PFSK-1 (cell line): Measurements from ENCODE around the gene PRKAR1B.

Experiments
- FOXP2 ChIP-seq: optimal IDR thresholded peaks from 2 replicates; pipeline ENCODE3; 2011; ENCODE audit warnings: borderline replicate concordance, control low read depth, inconsistent platforms; ENCODE audit not compliant: insufficient read depth; ENCODE audit errors: extremely low read length, extremely low read depth
- POLR2AphosphoS5 ChIP-seq: IDR thresholded peaks from 2 replicates; pipeline ENCODE4 v1.6.1; 2012; ENCODE audit warnings: low read depth, mild to moderate bottlenecking, control low read depth, low read length, moderate library complexity
- SIN3A ChIP-seq: IDR thresholded peaks from 2 replicates; pipeline ENCODE4 v1.6.1; 2012; ENCODE audit warnings: mild to moderate bottlenecking, low read length, moderate library complexity, borderline replicate concordance; ENCODE audit not compliant: insufficient read depth
- TAF1 ChIP-seq: IDR thresholded peaks from 2 replicates; pipeline ENCODE4 v1.6.1; 2012; ENCODE audit warnings: low read length, control low read depth, borderline replicate concordance; ENCODE audit not compliant: insufficient read depth
- TF ChIP-seq, protein P1 (sequence below), 2 experiments: IDR thresholded peaks; 2 replicates each; pipeline versions ENCODE4 v1.6.1 to v1.8.0; 2011 to 2012; ENCODE audit warnings: low read depth in 2 of 2, low read length in 2 of 2, control low read depth in 1 of 2, inconsistent platforms in 1 of 2, mild to moderate bottlenecking in 1 of 2, moderate library complexity in 1 of 2; ENCODE audit not compliant: insufficient read depth in 1 of 2

The PRKAR1B gene

DNA sequence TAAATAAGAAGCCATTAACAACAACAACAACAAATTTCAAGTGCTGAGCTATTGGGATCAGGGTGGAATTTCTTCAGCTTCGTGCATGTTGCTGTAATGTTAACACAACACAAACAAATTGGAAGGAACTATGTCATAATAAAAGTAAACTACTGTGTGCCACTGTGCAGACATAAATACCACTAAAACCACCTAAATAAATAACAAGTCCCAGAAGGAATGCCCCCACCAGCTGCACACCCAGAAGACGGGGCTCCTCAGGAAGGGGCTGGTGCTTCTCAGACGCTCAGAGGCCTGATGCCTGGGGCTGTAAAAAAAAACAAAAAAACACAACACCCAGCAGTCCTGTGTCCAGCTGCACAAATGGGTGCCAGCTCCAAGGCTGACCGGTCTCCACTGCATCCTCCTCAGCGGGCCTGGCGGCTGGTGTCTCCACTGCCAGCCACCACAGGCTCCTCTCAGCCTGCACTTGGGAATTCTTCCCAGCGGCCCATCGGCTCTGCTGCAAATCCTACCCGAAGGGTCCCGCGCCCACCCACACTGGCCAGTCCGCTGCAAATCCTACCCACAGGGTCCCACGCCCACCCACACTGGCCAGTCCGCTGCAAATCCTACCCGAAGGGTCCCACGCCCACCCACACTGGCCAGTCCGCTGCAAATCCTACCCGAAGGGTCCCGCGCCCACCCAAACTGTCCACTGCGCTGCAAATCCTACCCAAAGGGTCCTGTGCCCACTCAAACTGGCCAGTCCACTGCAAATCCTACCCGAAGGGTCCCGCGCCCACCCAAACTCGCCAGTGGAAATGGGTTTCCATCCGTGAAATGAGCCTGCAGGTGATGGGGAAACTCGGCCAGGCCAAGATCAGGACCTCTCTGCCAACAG, 36.4 kb downstream of the PRKAR1B start:
- TF ChIP-seq TAF1 (no peak), FOXP2 (no peak), POLR2AphosphoS5 (no peak)

DNA sequence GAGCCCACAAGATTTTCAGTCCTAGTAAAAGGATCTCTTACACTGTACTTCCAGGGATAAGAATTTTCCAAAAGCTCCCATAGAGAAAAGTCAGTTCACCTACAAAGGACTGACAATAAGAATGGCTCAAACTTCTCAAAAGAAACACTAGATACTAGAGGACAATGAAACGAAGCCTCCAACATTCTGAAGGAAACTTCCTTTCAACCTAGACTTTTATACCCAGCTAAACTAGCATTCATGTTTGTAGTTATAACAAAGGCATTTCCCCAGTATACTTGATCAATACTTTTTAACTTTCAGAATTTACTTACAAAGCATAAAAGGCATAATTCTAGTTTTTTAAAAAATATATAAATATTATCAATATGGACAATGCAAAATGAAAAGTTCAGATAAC, 41.5 kb downstream of the PRKAR1B start:
- TF ChIP-seq SIN3A (no peak), FOXP2 (no peak), POLR2AphosphoS5 (no peak)
- TF ChIP-seq, protein P1, sequence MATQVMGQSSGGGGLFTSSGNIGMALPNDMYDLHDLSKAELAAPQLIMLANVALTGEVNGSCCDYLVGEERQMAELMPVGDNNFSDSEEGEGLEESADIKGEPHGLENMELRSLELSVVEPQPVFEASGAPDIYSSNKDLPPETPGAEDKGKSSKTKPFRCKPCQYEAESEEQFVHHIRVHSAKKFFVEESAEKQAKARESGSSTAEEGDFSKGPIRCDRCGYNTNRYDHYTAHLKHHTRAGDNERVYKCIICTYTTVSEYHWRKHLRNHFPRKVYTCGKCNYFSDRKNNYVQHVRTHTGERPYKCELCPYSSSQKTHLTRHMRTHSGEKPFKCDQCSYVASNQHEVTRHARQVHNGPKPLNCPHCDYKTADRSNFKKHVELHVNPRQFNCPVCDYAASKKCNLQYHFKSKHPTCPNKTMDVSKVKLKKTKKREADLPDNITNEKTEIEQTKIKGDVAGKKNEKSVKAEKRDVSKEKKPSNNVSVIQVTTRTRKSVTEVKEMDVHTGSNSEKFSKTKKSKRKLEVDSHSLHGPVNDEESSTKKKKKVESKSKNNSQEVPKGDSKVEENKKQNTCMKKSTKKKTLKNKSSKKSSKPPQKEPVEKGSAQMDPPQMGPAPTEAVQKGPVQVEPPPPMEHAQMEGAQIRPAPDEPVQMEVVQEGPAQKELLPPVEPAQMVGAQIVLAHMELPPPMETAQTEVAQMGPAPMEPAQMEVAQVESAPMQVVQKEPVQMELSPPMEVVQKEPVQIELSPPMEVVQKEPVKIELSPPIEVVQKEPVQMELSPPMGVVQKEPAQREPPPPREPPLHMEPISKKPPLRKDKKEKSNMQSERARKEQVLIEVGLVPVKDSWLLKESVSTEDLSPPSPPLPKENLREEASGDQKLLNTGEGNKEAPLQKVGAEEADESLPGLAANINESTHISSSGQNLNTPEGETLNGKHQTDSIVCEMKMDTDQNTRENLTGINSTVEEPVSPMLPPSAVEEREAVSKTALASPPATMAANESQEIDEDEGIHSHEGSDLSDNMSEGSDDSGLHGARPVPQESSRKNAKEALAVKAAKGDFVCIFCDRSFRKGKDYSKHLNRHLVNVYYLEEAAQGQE (IDR thresholded peaks at IDR 0.05; ENCODE audit: insufficient read depth in 1 of 2, low read depth in 2 of 2, low read length in 2 of 2) = no peak

DNA sequence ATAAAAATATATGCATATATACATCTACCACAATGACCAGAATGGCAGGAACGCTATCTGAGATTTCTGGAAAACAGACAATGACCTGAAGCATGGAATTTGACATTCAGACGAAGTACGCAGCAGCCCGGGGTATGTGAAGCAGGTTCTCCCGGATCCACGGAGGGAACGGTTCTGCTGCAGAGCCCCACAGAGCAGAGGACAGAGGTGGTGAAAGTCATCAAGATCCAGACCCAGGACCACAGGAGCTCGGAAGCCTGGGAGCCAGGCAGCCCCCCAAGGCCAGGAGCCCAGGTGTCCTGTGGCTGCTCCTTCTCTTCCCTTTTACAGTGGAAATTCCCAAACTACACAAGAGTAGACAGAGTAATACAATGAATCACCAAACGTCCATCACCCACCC, 42.7 kb downstream of the PRKAR1B start:
- TF ChIP-seq SIN3A (no peak), TAF1 (no peak), FOXP2 (no peak), POLR2AphosphoS5 (no peak)
- TF ChIP-seq, protein P1 (IDR thresholded peaks at IDR 0.05; ENCODE audit: insufficient read depth in 1 of 2, low read depth in 2 of 2, low read length in 2 of 2) = no peak

GRCh38 chr7:683526-684205, 43.4 kb downstream of the PRKAR1B start:
- TF ChIP-seq, protein P1 (IDR thresholded peaks at IDR 0.05; ENCODE audit: insufficient read depth in 1 of 2, low read depth in 2 of 2, low read length in 2 of 2) = no peak
- TF ChIP-seq TAF1 (no peak), FOXP2 (no peak), POLR2AphosphoS5 (no peak), SIN3A (no peak)

- TF ChIP-seq TAF1 (no peak), FOXP2 (no peak), SIN3A (no peak), POLR2AphosphoS5 (no peak)
- TF ChIP-seq, protein P1 (IDR thresholded peaks at IDR 0.05; ENCODE audit: insufficient read depth in 1 of 2, low read depth in 2 of 2, low read length in 2 of 2) = no peak
Measured at GRCh38 chr7:682810-683209, 44.3 kb downstream of the PRKAR1B start.
